ENCODE measurements around the gene RCE1. TPM values are rescaled to one million over a fixed set of nuclear protein-coding genes. Genes with fewer than 3 reads are reported as not detected.

RCE1 gene
- total and polyA plus RNA-seq, 10 donors = 10.0 to 27.9 (median 17.7) TPM

DNA sequence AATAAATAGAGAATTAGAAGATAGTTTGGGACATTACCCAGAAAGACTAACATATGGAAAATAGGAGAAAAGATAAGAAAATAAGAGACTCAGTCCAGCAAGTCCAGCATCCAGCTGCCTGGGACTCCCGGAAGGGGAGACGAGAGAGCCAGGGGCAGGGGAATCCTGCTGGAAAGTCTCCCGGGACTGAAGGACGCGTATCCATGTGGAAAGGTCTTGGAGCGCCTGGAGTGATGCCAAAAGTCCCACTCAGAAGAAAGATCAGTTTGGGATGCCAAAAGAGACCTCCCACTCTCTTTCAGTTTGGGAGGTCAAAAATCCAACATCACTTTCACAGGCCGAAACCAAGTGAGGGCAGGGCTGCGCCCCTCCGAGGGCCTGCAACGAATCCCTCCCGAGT, 44.3 kb downstream of the RCE1 start:
- Histone ChIP-seq H3K27me3 (replicated peaks in 1 of 7) (peaks cover 0 to 5% (median 0%) of the 10 kb centered on the region in 7 donors), H3K9me3 (no peaks in the 10 kb centered on the region), H3K4me3 (no peak overlapping the region), H3K27ac (no peak overlapping the region), H3K4me1 (peaks cover 0 to 9% (median 3%) of the 10 kb centered on the region in 6 donors), H3K36me3 (no peaks in the 10 kb centered on the region)
- DNase-seq = no peak
- intact Hi-C loops (cut with DNase I; ENCODE audit: low total_unique reads) = no loop called here
- TF ChIP-seq, protein P1, sequence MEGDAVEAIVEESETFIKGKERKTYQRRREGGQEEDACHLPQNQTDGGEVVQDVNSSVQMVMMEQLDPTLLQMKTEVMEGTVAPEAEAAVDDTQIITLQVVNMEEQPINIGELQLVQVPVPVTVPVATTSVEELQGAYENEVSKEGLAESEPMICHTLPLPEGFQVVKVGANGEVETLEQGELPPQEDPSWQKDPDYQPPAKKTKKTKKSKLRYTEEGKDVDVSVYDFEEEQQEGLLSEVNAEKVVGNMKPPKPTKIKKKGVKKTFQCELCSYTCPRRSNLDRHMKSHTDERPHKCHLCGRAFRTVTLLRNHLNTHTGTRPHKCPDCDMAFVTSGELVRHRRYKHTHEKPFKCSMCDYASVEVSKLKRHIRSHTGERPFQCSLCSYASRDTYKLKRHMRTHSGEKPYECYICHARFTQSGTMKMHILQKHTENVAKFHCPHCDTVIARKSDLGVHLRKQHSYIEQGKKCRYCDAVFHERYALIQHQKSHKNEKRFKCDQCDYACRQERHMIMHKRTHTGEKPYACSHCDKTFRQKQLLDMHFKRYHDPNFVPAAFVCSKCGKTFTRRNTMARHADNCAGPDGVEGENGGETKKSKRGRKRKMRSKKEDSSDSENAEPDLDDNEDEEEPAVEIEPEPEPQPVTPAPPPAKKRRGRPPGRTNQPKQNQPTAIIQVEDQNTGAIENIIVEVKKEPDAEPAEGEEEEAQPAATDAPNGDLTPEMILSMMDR (IDR thresholded peaks at IDR 0.05 in 8 of 11, conservative IDR thresholded peaks at IDR 0.05 in 3 of 11) = no peak
- TF ChIP-seq POLR2A (IDR thresholded peaks at IDR 0.05) (no peak), POLR2AphosphoS5 (IDR thresholded peaks at IDR 0.05) (no peak)
- 82 to 91% (median 86%) methylated on average over 11 of the region's 11 CpGs for WGBS, 5 donors

DNA sequence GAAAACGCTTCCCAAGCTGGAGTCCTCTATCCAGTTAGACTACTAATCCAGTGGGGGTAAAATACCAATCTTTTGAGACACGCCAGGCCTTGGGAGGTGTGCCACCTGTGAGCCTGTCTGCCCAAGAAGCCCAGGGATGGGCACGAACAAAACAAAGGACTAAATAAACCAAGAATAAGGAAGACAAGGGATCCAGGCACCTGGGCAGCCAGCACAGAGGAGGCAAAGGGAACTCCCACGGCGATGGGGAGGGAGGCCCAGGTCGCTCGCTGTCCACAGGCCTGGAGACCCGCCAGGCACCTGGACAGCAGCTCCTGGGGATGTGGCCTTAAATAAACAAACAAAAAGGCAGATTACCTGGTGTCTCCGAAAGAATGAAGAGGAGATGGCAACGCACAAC, 45.0 kb downstream of the RCE1 start:
- intact Hi-C loops (cut with DNase I; ENCODE audit: low total_unique reads) = no loop called here
- TF ChIP-seq, protein P1 (IDR thresholded peaks at IDR 0.05 in 8 of 11, conservative IDR thresholded peaks at IDR 0.05 in 3 of 11) = no peak
- TF ChIP-seq POLR2A (IDR thresholded peaks at IDR 0.05) = no peak
- peaks cover 0 to 2% (median 0%) of the 10 kb centered on the region in 6 donors for H3K4me1 ChIP-seq
- DNase-seq = no peak
- H3K9me3 ChIP-seq = no peaks in the 10 kb centered on the region
- no peaks in the 10 kb centered on the region for H3K27me3 ChIP-seq (replicated peaks in 1 of 7)
- H3K4me3 ChIP-seq = no peak overlapping the region
- no peaks in the 10 kb centered on the region for H3K36me3 ChIP-seq
- WGBS, 5 donors = 87 to 96% (median 94%) methylated on average over 10 of the region's 10 CpGs
- no peak overlapping the region for H3K27ac ChIP-seq

- intact Hi-C loops (cut with DNase I; ENCODE audit: low total_unique reads) = no loop called here
These were observed 46.7 kb downstream of the RCE1 start for GRCh38 chr11:66889960-66890359.

DNA sequence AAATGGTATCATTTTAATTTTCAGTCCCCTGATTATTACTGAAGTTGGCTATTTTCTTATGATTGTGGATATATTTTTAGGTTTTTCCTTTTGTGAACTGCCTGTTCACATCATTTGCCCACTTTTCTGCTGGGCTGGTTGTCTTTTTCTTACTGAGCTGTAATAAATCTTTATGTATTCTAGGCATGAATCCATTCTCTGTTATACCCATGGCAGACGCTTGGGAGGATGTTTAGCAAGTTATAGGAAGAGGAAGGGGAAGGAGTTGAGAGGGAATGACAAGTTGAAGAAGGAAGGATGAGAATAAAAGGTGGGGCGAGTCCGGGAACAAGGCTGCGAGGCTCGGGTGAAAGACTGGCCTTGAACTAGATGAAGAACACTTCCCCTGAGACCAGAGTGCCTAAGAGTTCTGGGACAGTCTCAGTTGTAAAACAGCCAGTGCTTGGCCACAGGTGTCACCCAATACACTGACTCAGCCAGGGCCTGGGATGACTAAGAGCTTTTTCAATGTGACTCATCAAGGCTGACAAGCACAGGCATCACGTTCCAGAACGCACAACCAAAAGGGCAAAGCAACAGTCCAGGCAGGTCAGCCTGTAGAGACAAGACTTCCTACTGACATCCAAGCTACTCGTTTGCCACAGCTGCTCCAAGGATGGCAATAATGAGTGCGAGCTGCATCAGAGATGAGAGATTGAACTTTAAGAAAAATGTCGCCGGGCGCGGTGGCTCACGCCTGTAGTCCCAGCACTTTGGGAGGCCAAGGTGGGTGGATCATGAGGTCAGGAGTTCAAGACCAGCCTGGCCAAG, 48.8 kb downstream of the RCE1 start:
- Histone ChIP-seq H3K27ac (peak overlapping the region in 3 of 8 donors; percentile 18 to 40 (median 33)), H3K9me3 (no peaks in the 10 kb centered on the region), H3K36me3 (no peaks in the 10 kb centered on the region), H3K4me3 (no peak overlapping the region), H3K27me3 (replicated peaks in 1 of 7) (peaks cover 0 to 4% (median 0%) of the 10 kb centered on the region in 7 donors), H3K4me1 (no peaks in the 10 kb centered on the region)
- TF ChIP-seq POLR2AphosphoS5 (IDR thresholded peaks at IDR 0.05) (no peak), POLR2A (IDR thresholded peaks at IDR 0.05) (no peak)
- TF ChIP-seq, protein P1 (IDR thresholded peaks at IDR 0.05 in 8 of 11, conservative IDR thresholded peaks at IDR 0.05 in 3 of 11) = no peak
- DNase-seq = no peak
- intact Hi-C loops (cut with DNase I; ENCODE audit: low total_unique reads) = no loop called here
- 50 to 71% (median 62%) methylated on average over 14 of the region's 14 CpGs for WGBS, 5 donors

More at GRCh38 chr11:66889960-66890359, 46.7 kb downstream of the RCE1 start:
- no peak overlapping the region for H3K4me3 ChIP-seq
- no peak for DNase-seq
- H3K27ac ChIP-seq = no peak overlapping the region
- peaks cover 0 to 4% (median 0%) of the 10 kb centered on the region in 7 donors for H3K27me3 ChIP-seq (replicated peaks in 1 of 7)
- H3K9me3 ChIP-seq = no peaks in the 10 kb centered on the region
- H3K4me1 ChIP-seq = no peaks in the 10 kb centered on the region
- TF ChIP-seq, protein P1 (IDR thresholded peaks at IDR 0.05 in 8 of 11, conservative IDR thresholded peaks at IDR 0.05 in 3 of 11) = no peak
- TF ChIP-seq POLR2A (IDR thresholded peaks at IDR 0.05) (no peak), POLR2AphosphoS5 (IDR thresholded peaks at IDR 0.05) (no peak)
- no peaks in the 10 kb centered on the region for H3K36me3 ChIP-seq
- 81 to 88% (median 84%) methylated on average over 8 of the region's 8 CpGs for WGBS, 5 donors

Measured in spleen (tissue), 11 donors.